ENCODE data around the gene SH3PXD2B. TPM values are rescaled to one million over a fixed set of nuclear protein-coding genes. Genes with fewer than 3 reads are reported as not detected.

SH3PXD2B gene
- total and polyA plus RNA-seq, 7 experiments from 2014 or later: 0.15 to 1.1 (median 0.28) TPM; not detected in 1

GRCh38 chr5:172414531-172415361 lies 39.6 kb downstream of the SH3PXD2B start:
- Mint-ChIP-seq H3K36me3 (no peaks in the 10 kb centered on the region), H3K27ac (peak overlapping the region in 1 of 9 donors; percentile 16), H3K27me3 (peaks cover 0 to 12% (median 3%) of the 10 kb centered on the region in 5 donors), H3K9me3 (no peaks in the 10 kb centered on the region), H3K4me1 (peaks cover 0 to 32% (median 4%) of the 10 kb centered on the region in 7 donors), H3K4me3 (no peak overlapping the region)
- Histone ChIP-seq H3K27ac (ENCODE audit: low read depth, low read length) (no peak overlapping the region), H3K36me3 (ENCODE audit: control insufficient read depth in 2 of 3, insufficient read depth in 3 of 3, low read length in 3 of 3) (no peaks in the 10 kb centered on the region), H3K9me3 (ENCODE audit: control insufficient read depth in 2 of 3, low read length in 3 of 3) (no peaks in the 10 kb centered on the region), H3K4me1 (ENCODE audit: control insufficient read depth in 2 of 2, insufficient read depth in 2 of 2, low read length in 2 of 2) (no peaks in the 10 kb centered on the region), H3K27me3 (ENCODE audit: control insufficient read depth in 2 of 2, insufficient read depth in 2 of 2, low read length in 2 of 2) (no peaks in the 10 kb centered on the region), H3K4me3 (ENCODE audit: low read length) (no peak overlapping the region)
- ChIA-PET POLR2A (no interaction called here), CTCF (no interaction called here)
- intact Hi-C loops (cut with micrococcal nuclease): no loop called here
- no peak for DNase-seq
- ATAC-seq: no peak

- ATAC-seq: no peak
- H3K36me3 ChIP-seq (ENCODE audit: control insufficient read depth in 2 of 3, insufficient read depth in 3 of 3, low read length in 3 of 3): no peaks in the 10 kb centered on the region
- no peaks in the 10 kb centered on the region for H3K9me3 Mint-ChIP-seq
- no peaks in the 10 kb centered on the region for H3K27me3 ChIP-seq (ENCODE audit: control insufficient read depth in 2 of 2, insufficient read depth in 2 of 2, low read length in 2 of 2)
- ChIA-PET CTCF (no interaction called here), POLR2A (no interaction called here)
- H3K4me1 Mint-ChIP-seq: peaks cover 0 to 32% (median 4%) of the 10 kb centered on the region in 7 donors
- peak overlapping the region in 1 of 10 donors; percentile 50 for H3K4me3 Mint-ChIP-seq
- H3K27ac Mint-ChIP-seq: no peak overlapping the region
- DNase-seq: no peak
- no peak overlapping the region for H3K4me3 ChIP-seq (ENCODE audit: low read length)
- no peaks in the 10 kb centered on the region for H3K4me1 ChIP-seq (ENCODE audit: control insufficient read depth in 2 of 2, insufficient read depth in 2 of 2, low read length in 2 of 2)
- intact Hi-C loops (cut with micrococcal nuclease): no loop called here
- peaks cover 0 to 12% (median 3%) of the 10 kb centered on the region in 5 donors for H3K27me3 Mint-ChIP-seq
- no peaks in the 10 kb centered on the region for H3K9me3 ChIP-seq (ENCODE audit: control insufficient read depth in 2 of 3, low read length in 3 of 3)
- H3K27ac ChIP-seq (ENCODE audit: low read depth, low read length): no peak overlapping the region
- H3K36me3 Mint-ChIP-seq: no peaks in the 10 kb centered on the region
These were observed 40.6 kb downstream of the SH3PXD2B start for GRCh38 chr5:172413601-172414171.

DNA sequence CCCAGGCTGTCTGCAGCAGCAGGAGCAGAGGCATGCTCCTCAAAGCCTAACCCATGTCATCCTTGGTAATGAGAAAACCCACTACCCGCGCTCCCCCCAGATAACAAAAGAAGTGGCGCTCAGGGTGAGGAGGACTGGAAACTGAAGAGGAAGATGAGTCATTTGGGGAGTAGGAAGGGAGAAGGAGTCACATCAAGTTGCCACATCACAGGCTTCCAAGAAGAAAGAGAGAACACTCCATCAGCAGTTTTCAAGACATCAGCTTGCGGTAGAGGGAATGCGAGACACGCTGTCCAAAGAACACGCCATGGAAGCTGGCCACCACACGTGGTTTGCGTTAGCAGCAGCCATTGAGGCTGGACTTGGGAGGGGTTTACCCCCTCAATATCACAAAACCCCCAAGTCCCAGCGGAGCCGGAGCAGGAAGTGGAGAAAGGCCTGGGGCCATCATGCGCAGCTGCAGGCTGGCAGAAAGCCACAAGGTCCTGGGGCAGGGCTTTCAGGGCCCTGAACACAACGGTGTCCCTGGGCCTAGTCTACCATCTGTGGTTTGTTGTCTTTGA lies 41.5 kb downstream of the SH3PXD2B start:
- Mint-ChIP-seq H3K9me3 (no peaks in the 10 kb centered on the region), H3K4me1 (peaks cover 0 to 32% (median 4%) of the 10 kb centered on the region in 7 donors), H3K4me3 (peak overlapping the region in 1 of 10 donors; percentile 13), H3K36me3 (no peaks in the 10 kb centered on the region), H3K27ac (peak overlapping the region in 1 of 9 donors; percentile 0), H3K27me3 (peaks cover 0 to 12% (median 6%) of the 10 kb centered on the region in 5 donors)
- intact Hi-C loops (cut with micrococcal nuclease): no loop called here
- H3K27ac ChIP-seq (ENCODE audit: low read depth, low read length): no peak overlapping the region
- H3K4me1 ChIP-seq (ENCODE audit: control insufficient read depth in 2 of 2, insufficient read depth in 2 of 2, low read length in 2 of 2): no peaks in the 10 kb centered on the region
- peak in 1 of 9 donors; percentile 27 for DNase-seq
- ChIA-PET CTCF (no interaction called here), POLR2A (no interaction called here)
- no peaks in the 10 kb centered on the region for H3K27me3 ChIP-seq (ENCODE audit: control insufficient read depth in 2 of 2, insufficient read depth in 2 of 2, low read length in 2 of 2)
- peak; percentile 55 for ATAC-seq
- no peak overlapping the region for H3K4me3 ChIP-seq (ENCODE audit: low read length)
- no peaks in the 10 kb centered on the region for H3K9me3 ChIP-seq (ENCODE audit: control insufficient read depth in 2 of 3, low read length in 3 of 3)
- H3K36me3 ChIP-seq (ENCODE audit: control insufficient read depth in 2 of 3, insufficient read depth in 3 of 3, low read length in 3 of 3): no peaks in the 10 kb centered on the region

DNA sequence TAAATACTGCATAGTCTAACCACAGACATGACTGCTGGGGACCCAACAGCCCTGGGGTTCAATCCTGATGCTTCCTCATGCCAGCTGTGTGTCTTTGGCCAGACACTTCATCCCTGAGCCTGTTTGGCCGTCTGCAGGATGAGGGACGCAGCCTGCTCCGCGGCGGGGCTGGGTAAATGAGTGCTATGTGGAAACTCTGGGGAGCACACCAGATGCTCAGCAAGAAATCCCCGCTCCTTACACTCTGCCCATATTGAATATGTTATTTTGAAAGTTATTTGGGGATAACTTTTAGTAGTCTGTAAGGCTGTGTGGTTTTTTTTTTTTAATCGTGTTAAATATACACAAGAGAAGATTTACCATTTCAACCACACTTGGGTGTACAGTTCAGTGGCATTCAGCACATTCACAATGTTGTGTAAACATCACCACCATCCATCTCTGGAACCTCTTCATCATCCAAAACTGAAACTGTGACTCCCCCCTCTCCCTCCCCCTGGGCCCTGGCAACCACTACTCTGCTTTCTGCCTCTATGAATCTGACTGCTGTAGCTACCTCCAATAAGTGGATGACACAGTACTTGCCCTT lies 42.7 kb downstream of the SH3PXD2B start:
- peak in 1 of 9 donors; percentile 36 for DNase-seq
- POLR2A ChIA-PET: no interaction called here
- CTCF ChIA-PET: no interaction called here

GRCh38 chr5:172410662-172411483 lies 43.5 kb downstream of the SH3PXD2B start:
- peak overlapping the region in 1 of 9 donors; percentile 61 for H3K27ac Mint-ChIP-seq
- no peak overlapping the region for H3K4me3 Mint-ChIP-seq
- H3K36me3 Mint-ChIP-seq: no peaks in the 10 kb centered on the region
- Histone ChIP-seq H3K9me3 (ENCODE audit: control insufficient read depth in 2 of 3, low read length in 3 of 3) (no peaks in the 10 kb centered on the region), H3K4me3 (ENCODE audit: low read length) (no peak overlapping the region), H3K36me3 (ENCODE audit: control insufficient read depth in 2 of 3, insufficient read depth in 3 of 3, low read length in 3 of 3) (no peaks in the 10 kb centered on the region), H3K4me1 (ENCODE audit: control insufficient read depth in 2 of 2, insufficient read depth in 2 of 2, low read length in 2 of 2) (no peaks in the 10 kb centered on the region), H3K27ac (ENCODE audit: low read depth, low read length) (no peak overlapping the region), H3K27me3 (ENCODE audit: control insufficient read depth in 2 of 2, insufficient read depth in 2 of 2, low read length in 2 of 2) (no peaks in the 10 kb centered on the region)
- ChIA-PET POLR2A (no interaction called here), CTCF (interaction anchor here (0.7 kb wide), 1 partner anchor 92 kb away, joined by 3 read pairs; no protein-coding TSS in a partner anchor)
- peaks cover 0 to 16% (median 8%) of the 10 kb centered on the region in 5 donors for H3K27me3 Mint-ChIP-seq
- intact Hi-C loops (cut with micrococcal nuclease): no loop called here
- H3K4me1 Mint-ChIP-seq: peaks cover 0 to 32% (median 4%) of the 10 kb centered on the region in 7 donors
- DNase-seq (no peak), ATAC-seq (peak; percentile 33)
- H3K9me3 Mint-ChIP-seq: no peaks in the 10 kb centered on the region

More for the DNA sequence above, 42.7 kb downstream of the SH3PXD2B start:
- Mint-ChIP-seq H3K27ac (peak overlapping the region in 1 of 9 donors; percentile 61), H3K9me3 (no peaks in the 10 kb centered on the region), H3K4me1 (peaks cover 0 to 32% (median 4%) of the 10 kb centered on the region in 7 donors), H3K27me3 (peaks cover 0 to 14% (median 8%) of the 10 kb centered on the region in 5 donors), H3K4me3 (no peak overlapping the region), H3K36me3 (no peaks in the 10 kb centered on the region)
- Histone ChIP-seq H3K36me3 (ENCODE audit: control insufficient read depth in 2 of 3, insufficient read depth in 3 of 3, low read length in 3 of 3) (no peaks in the 10 kb centered on the region), H3K4me1 (ENCODE audit: control insufficient read depth in 2 of 2, insufficient read depth in 2 of 2, low read length in 2 of 2) (no peaks in the 10 kb centered on the region), H3K9me3 (ENCODE audit: control insufficient read depth in 2 of 3, low read length in 3 of 3) (no peaks in the 10 kb centered on the region), H3K27me3 (ENCODE audit: control insufficient read depth in 2 of 2, insufficient read depth in 2 of 2, low read length in 2 of 2) (no peaks in the 10 kb centered on the region), H3K4me3 (ENCODE audit: low read length) (no peak overlapping the region), H3K27ac (ENCODE audit: low read depth, low read length) (no peak overlapping the region)
- peak; percentile 31 for ATAC-seq
- intact Hi-C loops (cut with micrococcal nuclease): no loop called here

- H3K4me3 ChIP-seq (ENCODE audit: low read length): no peak overlapping the region
- Mint-ChIP-seq H3K36me3 (no peaks in the 10 kb centered on the region), H3K27ac (no peak overlapping the region), H3K4me3 (no peak overlapping the region), H3K4me1 (peaks cover 0 to 32% (median 4%) of the 10 kb centered on the region in 7 donors), H3K9me3 (no peaks in the 10 kb centered on the region), H3K27me3 (peaks cover 0 to 16% (median 8%) of the 10 kb centered on the region in 5 donors)
- H3K4me1 ChIP-seq (ENCODE audit: control insufficient read depth in 2 of 2, insufficient read depth in 2 of 2, low read length in 2 of 2): no peaks in the 10 kb centered on the region
- ChIA-PET POLR2A (no interaction called here), CTCF (interaction anchor here (0.7 kb wide), 1 partner anchor 93 kb away, joined by 3 read pairs; no protein-coding TSS in a partner anchor)
- H3K27ac ChIP-seq (ENCODE audit: low read depth, low read length): no peak overlapping the region
- H3K36me3 ChIP-seq (ENCODE audit: control insufficient read depth in 2 of 3, insufficient read depth in 3 of 3, low read length in 3 of 3): no peaks in the 10 kb centered on the region
- H3K9me3 ChIP-seq (ENCODE audit: control insufficient read depth in 2 of 3, low read length in 3 of 3): no peaks in the 10 kb centered on the region
- peak; percentile 73 for ATAC-seq
- intact Hi-C loops (cut with micrococcal nuclease): no loop called here
- DNase-seq: no peak
- no peaks in the 10 kb centered on the region for H3K27me3 ChIP-seq (ENCODE audit: control insufficient read depth in 2 of 2, insufficient read depth in 2 of 2, low read length in 2 of 2)
These were observed 44.2 kb downstream of the SH3PXD2B start for GRCh38 chr5:172410160-172410559.
